Stimulated activated CD8-positive, alpha-beta memory T cell treated with anti-CD3 and anti-CD28 coated beads, Interleukin-12 subunit alpha, Interleukin-12 subunit beta, amount 100 ng/mL, for 24 hours (primary cell): ENCODE data around the gene DOCK10.

Experiments used
- DNase-seq: peaks from one replicate; pipeline ENCODE4 v3.0.0-alpha.2; 2020; ENCODE audit errors: extremely low read depth

The DOCK10 gene

GRCh38 chr2:224716921-224717320 is 325.3 kb downstream of the DOCK10 start:
- no peak for DNase-seq

GRCh38 chr2:224716201-224716600 is 326.1 kb downstream of the DOCK10 start, which contains the start of gene CCDC195:
Gene CCDC195 (minus strand): TSS chr2:224716365. CDS start chr2:224716365, 0 bp downstream.
- DNase-seq = no peak
